ENCODE results near the gene RRAD.

DNA sequence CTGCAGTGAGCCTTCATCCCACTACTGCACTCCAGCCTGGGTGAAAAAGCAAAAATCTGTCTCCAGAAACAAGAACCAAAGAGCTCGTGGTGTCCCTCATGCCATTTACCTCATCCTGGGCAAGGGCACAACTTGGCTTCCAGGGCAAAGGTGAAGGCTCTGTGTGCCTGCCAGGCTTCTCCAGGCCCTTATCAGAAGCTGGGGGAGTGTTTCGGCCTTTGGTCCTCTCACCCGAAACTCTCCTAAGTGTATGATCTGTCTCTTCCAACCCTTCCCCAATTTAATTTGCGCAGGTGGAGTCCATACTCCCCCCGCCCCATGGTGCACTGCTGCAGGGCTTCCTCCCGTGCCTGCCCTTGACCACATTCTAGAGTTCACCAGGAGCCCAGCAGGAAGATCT lies 11.1 kb upstream of the RRAD start:
- TF ChIP-seq, protein P1, sequence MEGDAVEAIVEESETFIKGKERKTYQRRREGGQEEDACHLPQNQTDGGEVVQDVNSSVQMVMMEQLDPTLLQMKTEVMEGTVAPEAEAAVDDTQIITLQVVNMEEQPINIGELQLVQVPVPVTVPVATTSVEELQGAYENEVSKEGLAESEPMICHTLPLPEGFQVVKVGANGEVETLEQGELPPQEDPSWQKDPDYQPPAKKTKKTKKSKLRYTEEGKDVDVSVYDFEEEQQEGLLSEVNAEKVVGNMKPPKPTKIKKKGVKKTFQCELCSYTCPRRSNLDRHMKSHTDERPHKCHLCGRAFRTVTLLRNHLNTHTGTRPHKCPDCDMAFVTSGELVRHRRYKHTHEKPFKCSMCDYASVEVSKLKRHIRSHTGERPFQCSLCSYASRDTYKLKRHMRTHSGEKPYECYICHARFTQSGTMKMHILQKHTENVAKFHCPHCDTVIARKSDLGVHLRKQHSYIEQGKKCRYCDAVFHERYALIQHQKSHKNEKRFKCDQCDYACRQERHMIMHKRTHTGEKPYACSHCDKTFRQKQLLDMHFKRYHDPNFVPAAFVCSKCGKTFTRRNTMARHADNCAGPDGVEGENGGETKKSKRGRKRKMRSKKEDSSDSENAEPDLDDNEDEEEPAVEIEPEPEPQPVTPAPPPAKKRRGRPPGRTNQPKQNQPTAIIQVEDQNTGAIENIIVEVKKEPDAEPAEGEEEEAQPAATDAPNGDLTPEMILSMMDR (IDR thresholded peaks at IDR 0.05; ENCODE audit: poor library complexity, severe bottlenecking): no peak
- no peak for TF ChIP-seq TAF1 (IDR thresholded peaks at IDR 0.05; ENCODE audit: low read depth)
- TF ChIP-seq POLR2AphosphoS5 (IDR thresholded peaks at IDR 0.05): no peak
